ENCODE measurements around the gene LIN28B.
"Not testable (repeated sequence)": the region's sequence is repeated elsewhere in the genome, so short reads cannot be mapped to it uniquely, and the experiment has no call there.

Gene LIN28B

GRCh38 chr6:104955927-104956730 is 778 bp upstream of the LIN28B start:
- DNase-seq (ENCODE audit: low read depth in 2 of 2, low spot score in 1 of 2) = no peak

- DNase-seq (ENCODE audit: low read depth in 2 of 2, low spot score in 1 of 2) = no peak
Observed at GRCh38 chr6:104957301-104958177, 632 bp downstream of the LIN28B start.

GRCh38 chr6:104958178-104959025 is 1.5 kb downstream of the LIN28B start:
- DNase-seq (ENCODE audit: low read depth in 2 of 2, low spot score in 1 of 2) = no peak

GRCh38 chr6:104959026-104959858 is 2.3 kb downstream of the LIN28B start:
- DNase-seq (ENCODE audit: low read depth in 2 of 2, low spot score in 1 of 2) = no peak

- DNase-seq (ENCODE audit: low read depth in 2 of 2, low spot score in 1 of 2) = no peak
Observed at GRCh38 chr6:104969108-104969507, 12.2 kb downstream of the LIN28B start.

GRCh38 chr6:104969785-104970581 is 13.1 kb downstream of the LIN28B start:
- no peak for DNase-seq (ENCODE audit: low read depth in 2 of 2, low spot score in 1 of 2)

GRCh38 chr6:104973404-104973803 is 16.5 kb downstream of the LIN28B start:
- DNase-seq (ENCODE audit: low read depth in 2 of 2, low spot score in 1 of 2) = no peak

- DNase-seq (ENCODE audit: low read depth in 2 of 2, low spot score in 1 of 2) = no peak
Observed at GRCh38 chr6:104983296-104983695, 26.4 kb downstream of the LIN28B start.

- no peak for DNase-seq (ENCODE audit: low read depth in 2 of 2, low spot score in 1 of 2)
Observed at GRCh38 chr6:104983776-104984175, 26.9 kb downstream of the LIN28B start.

- DNase-seq (ENCODE audit: low read depth in 2 of 2, low spot score in 1 of 2) = no peak
Observed at GRCh38 chr6:104984831-104985230, 27.9 kb downstream of the LIN28B start.

GRCh38 chr6:104985875-104986274 is 29.0 kb downstream of the LIN28B start:
- not testable (repeated sequence) for DNase-seq (ENCODE audit: low read depth in 2 of 2, low spot score in 1 of 2)

- no peak for DNase-seq (ENCODE audit: low read depth in 2 of 2, low spot score in 1 of 2)
Observed at GRCh38 chr6:104986625-104987024, 29.7 kb downstream of the LIN28B start.

GRCh38 chr6:104987218-104987617 is 30.3 kb downstream of the LIN28B start:
- DNase-seq (ENCODE audit: low read depth in 2 of 2, low spot score in 1 of 2) = no peak

- no peak for DNase-seq (ENCODE audit: low read depth in 2 of 2, low spot score in 1 of 2)
Observed at GRCh38 chr6:104990085-104990484, 33.2 kb downstream of the LIN28B start.

- DNase-seq (ENCODE audit: low read depth in 2 of 2, low spot score in 1 of 2) = not testable (repeated sequence)
Observed at GRCh38 chr6:104991062-104991461, 34.2 kb downstream of the LIN28B start.

- DNase-seq (ENCODE audit: low read depth in 2 of 2, low spot score in 1 of 2) = not testable (repeated sequence)
Observed at GRCh38 chr6:104993576-104993975, 36.7 kb downstream of the LIN28B start.

- no peak for DNase-seq (ENCODE audit: low read depth in 2 of 2, low spot score in 1 of 2)
Observed at GRCh38 chr6:104995989-104996617, 39.2 kb downstream of the LIN28B start.

- DNase-seq (ENCODE audit: low read depth in 2 of 2, low spot score in 1 of 2) = no peak
Observed at GRCh38 chr6:105001063-105001462, 44.2 kb downstream of the LIN28B start.

- DNase-seq (ENCODE audit: low read depth in 2 of 2, low spot score in 1 of 2) = no peak
Observed at GRCh38 chr6:105001906-105002305, 45.0 kb downstream of the LIN28B start.

Measured in stimulated activated CD8-positive, alpha-beta memory T cell treated with anti-CD3 and anti-CD28 coated beads, Interleukin-4, amount 100 ng/mL, for 1 hour (primary cell).